ENCODE results near the gene ZNF638.

ZNF638 gene

DNA sequence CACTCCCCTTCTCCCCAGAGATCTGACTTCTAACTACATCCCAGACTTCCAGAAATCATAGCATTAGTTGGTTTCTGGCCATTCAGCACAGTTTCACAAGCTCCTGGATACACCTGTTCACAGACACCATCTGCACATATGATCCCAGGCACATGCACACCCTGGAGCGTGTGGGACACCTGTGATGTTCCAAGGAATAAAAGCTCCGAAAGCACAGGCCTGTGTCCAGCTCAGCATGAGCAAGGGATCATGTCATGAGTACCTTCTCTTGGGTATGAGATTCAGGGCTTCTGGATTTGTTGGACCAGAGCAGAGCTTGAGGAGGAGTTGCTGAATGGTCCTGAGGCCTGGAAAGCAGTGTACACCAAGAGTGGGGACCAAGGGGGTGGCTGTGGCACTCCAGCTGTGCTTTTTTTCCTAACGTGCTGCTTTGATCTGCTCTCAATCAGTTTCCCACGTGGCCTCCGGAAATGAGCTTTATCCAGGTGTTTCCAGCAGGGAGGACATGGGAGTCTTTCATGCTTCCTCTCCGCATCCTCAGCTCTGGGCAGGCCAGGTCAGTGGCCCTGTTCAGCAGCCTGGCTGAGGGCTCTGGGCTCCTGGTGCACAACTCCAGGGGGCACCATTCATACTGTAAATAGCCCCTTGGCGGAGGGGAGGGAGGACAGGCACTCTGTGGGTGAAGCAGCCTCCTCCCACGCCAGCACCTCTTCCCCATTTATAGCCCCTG lies 123.6 kb downstream of the ZNF638 start:
- ChIA-PET CTCF (interaction anchor here (0.5 to 2.8 kb wide), 6 partner anchors 9 to 1751 kb away, joined by 3 to 11 read pairs (median 4); partner anchors contain the start of gene ZNF638), POLR2A (no interaction called here)
- TF ChIP-seq, protein P1, sequence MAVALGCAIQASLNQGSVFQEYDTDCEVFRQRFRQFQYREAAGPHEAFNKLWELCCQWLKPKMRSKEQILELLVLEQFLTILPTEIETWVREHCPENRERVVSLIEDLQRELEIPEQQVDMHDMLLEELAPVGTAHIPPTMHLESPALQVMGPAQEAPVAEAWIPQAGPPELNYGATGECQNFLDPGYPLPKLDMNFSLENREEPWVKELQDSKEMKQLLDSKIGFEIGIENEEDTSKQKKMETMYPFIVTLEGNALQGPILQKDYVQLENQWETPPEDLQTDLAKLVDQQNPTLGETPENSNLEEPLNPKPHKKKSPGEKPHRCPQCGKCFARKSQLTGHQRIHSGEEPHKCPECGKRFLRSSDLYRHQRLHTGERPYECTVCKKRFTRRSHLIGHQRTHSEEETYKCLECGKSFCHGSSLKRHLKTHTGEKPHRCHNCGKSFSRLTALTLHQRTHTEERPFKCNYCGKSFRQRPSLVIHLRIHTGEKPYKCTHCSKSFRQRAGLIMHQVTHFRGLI (tag by site-specific recombination; IDR thresholded peaks at IDR 0.05): no peak
- peak; percentile 47 for TF ChIP-seq ZFHX2 (tag by site-specific recombination; conservative IDR thresholded peaks at IDR 0.05)
- Histone ChIP-seq H3K27ac (ENCODE audit: extremely low read depth, low read depth, low read length) (no peak overlapping the region), H3K9me3 (ENCODE audit: control insufficient read depth, insufficient read depth, low read depth, low read length) (no peaks in the 10 kb centered on the region), H3K36me3 (ENCODE audit: control insufficient read depth in 2 of 2, insufficient read depth in 1 of 2, low read length in 2 of 2) (no peaks in the 10 kb centered on the region), H3K4me1 (ENCODE audit: control insufficient read depth, insufficient read depth, low read length) (0 out of 2 replicates have a peak, but pooled peaks cover 4% of the 10 kb centered on the region), H3K4me3 (ENCODE audit: low read depth, low read length) (no peak overlapping the region)

DNA sequence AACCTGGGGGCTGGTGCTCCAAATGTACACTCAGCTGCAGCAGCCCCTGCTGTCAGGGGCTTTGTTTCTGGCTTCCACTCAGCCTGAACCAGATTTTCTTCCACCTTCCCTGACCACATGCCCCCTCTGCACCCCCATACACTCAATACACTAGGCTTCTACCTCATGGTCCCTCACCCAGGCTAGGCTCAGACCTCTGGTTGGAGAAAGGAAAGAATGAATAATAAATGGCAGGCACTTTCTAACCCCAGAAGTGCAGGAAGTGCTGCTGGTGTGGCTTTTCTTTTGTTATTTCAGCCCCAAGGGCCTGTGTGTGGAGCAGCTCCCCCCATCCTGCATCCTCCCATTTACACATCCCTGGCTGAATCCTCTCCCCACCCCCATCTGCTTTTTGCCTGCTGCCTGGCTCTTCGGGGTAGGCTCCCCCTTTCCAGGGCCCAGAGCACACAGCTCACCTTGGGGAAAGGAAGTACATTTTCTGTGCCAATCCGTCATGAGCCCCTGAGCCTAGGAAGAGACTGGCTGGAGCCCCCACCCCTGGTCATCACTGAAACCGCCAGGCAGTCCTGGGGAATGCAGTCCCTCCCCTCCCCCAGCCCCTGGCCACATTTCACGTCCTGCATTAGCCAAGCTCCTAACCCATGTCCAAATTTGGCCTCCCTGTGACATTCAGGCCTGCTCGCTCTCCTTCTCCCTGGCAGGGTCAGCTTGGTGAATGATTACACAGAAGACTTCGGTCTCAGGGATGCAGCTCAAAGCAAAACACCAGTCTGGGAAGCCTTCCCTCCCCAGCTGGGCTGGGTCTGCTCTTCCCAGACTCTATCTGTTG lies 124.4 kb downstream of the ZNF638 start:
- POLR2A ChIA-PET: no interaction called here
- Histone ChIP-seq H3K36me3 (ENCODE audit: control insufficient read depth in 2 of 2, insufficient read depth in 1 of 2, low read length in 2 of 2) (no peaks in the 10 kb centered on the region), H3K9me3 (ENCODE audit: control insufficient read depth, insufficient read depth, low read depth, low read length) (no peaks in the 10 kb centered on the region), H3K27ac (ENCODE audit: extremely low read depth, low read depth, low read length) (no peak overlapping the region), H3K4me3 (ENCODE audit: low read depth, low read length) (no peak overlapping the region), H3K4me1 (ENCODE audit: control insufficient read depth, insufficient read depth, low read length) (0 out of 2 replicates have a peak, but pooled peaks cover 4% of the 10 kb centered on the region)
- TF ChIP-seq, protein P2, sequence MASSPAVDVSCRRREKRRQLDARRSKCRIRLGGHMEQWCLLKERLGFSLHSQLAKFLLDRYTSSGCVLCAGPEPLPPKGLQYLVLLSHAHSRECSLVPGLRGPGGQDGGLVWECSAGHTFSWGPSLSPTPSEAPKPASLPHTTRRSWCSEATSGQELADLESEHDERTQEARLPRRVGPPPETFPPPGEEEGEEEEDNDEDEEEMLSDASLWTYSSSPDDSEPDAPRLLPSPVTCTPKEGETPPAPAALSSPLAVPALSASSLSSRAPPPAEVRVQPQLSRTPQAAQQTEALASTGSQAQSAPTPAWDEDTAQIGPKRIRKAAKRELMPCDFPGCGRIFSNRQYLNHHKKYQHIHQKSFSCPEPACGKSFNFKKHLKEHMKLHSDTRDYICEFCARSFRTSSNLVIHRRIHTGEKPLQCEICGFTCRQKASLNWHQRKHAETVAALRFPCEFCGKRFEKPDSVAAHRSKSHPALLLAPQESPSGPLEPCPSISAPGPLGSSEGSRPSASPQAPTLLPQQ (tag by site-specific recombination; IDR thresholded peaks at IDR 0.05): no peak
- TF ChIP-seq ZNF548 (tag by site-specific recombination; IDR thresholded peaks at IDR 0.05): no peak
- CTCF ChIA-PET: interaction anchor here (0.6 to 2.8 kb wide), 3 partner anchors 54 to 140 kb away, joined by 5 to 11 read pairs (median 5); partner anchors contain the start of gene ZNF638

DNA sequence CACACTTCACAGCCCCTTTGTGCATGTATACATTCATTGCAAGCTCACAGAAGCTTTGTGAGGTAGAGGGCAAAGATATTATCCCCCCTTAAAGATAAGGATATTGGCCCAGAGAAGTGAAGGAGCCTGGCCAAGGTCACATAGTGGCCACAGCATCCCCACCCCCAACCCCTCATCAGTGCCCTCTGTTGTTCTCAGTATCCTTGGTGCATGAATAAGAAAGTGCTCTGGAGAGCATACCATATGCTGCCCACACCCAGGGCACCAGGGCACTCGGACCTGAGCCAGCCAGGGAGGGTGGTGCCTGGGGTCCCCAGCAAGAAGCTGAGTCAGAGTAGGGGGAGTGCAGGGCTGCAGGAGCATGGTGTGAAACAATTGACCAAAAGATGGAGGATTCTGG lies 125.0 kb downstream of the ZNF638 start:
- H3K9me3 ChIP-seq (ENCODE audit: control insufficient read depth, insufficient read depth, low read depth, low read length): no peaks in the 10 kb centered on the region
- H3K4me3 ChIP-seq (ENCODE audit: low read depth, low read length): no peak overlapping the region
- no peaks in the 10 kb centered on the region for H3K36me3 ChIP-seq (ENCODE audit: control insufficient read depth in 2 of 2, insufficient read depth in 1 of 2, low read length in 2 of 2)
- TF ChIP-seq ZNF184 (tag by site-specific recombination; IDR thresholded peaks at IDR 0.05): no peak
- TF ChIP-seq, protein P2 (tag by site-specific recombination; IDR thresholded peaks at IDR 0.05): no peak
- TF ChIP-seq ZNF169 (tag by site-specific recombination; IDR thresholded peaks at IDR 0.05): no peak
- no peak overlapping the region for H3K27ac ChIP-seq (ENCODE audit: extremely low read depth, low read depth, low read length)
- CTCF ChIA-PET: interaction anchor here (0.6 to 2.8 kb wide), 3 partner anchors 48 to 54 kb away, joined by 3 to 11 read pairs (median 8); no protein-coding TSS in a partner anchor
- 0 out of 2 replicates have a peak, but pooled peaks cover 4% of the 10 kb centered on the region for H3K4me1 ChIP-seq (ENCODE audit: control insufficient read depth, insufficient read depth, low read length)
- POLR2A ChIA-PET: no interaction called here

DNA sequence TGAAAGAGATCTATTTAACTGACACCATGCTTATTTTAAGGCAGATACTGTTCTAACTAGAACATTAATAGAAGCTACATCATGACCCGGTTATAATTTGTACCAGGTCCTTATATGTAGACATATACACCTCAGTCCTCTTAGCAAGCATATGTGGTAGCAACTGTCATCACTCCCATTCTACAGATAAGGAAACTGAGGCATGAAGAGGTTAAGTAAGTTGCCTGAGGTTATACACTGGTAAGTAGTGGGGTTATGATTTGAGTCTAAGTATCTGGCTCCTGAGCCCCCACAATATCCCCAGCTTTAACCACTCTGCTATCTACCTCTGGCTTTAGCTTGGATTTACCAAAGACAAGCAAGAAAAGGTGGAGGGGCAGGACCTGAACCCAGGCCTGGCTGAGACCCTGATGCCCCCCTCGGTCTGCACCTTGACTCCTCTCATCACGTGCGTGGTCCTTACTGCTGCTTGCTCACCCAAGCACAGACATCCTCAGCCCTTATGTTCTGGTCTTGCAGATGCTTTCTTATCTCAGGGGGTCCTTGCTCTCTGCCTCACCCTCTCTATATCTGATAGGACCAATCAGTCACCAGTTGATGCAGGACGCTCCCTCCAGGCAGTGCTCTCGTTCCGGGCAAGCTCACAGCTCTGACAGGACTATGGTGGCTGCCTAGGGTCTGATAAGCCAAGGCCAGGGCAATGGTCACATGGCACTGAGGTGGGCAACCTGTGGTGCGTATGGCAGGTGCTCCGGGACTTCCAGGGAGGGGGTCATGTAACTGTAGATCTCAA lies 125.7 kb downstream of the ZNF638 start:
- Histone ChIP-seq H3K4me3 (ENCODE audit: low read depth, low read length) (no peak overlapping the region), H3K9me3 (ENCODE audit: control insufficient read depth, insufficient read depth, low read depth, low read length) (no peaks in the 10 kb centered on the region), H3K27ac (ENCODE audit: extremely low read depth, low read depth, low read length) (no peak overlapping the region), H3K4me1 (ENCODE audit: control insufficient read depth, insufficient read depth, low read length) (0 out of 2 replicates have a peak, but pooled peaks cover 4% of the 10 kb centered on the region), H3K36me3 (ENCODE audit: control insufficient read depth in 2 of 2, insufficient read depth in 1 of 2, low read length in 2 of 2) (no peaks in the 10 kb centered on the region)
- POLR2A ChIA-PET: no interaction called here
- CTCF ChIA-PET: interaction anchor here (0.6 to 2.2 kb wide), 4 partner anchors 48 to 848 kb away, joined by 3 to 8 read pairs (median 3); partner anchors contain the start of gene ZNF638
- TF ChIP-seq ZNF324 (tag by site-specific recombination; IDR thresholded peaks at IDR 0.05): no peak
- TF ChIP-seq ZBTB8A (tag by site-specific recombination; IDR thresholded peaks at IDR 0.05): no peak
- no peak for TF ChIP-seq ZNF157 (tag by site-specific recombination; IDR thresholded peaks at IDR 0.05)
- TF ChIP-seq ZNF37A (tag by site-specific recombination; IDR thresholded peaks at IDR 0.05): no peak
- TF ChIP-seq, protein P3, sequence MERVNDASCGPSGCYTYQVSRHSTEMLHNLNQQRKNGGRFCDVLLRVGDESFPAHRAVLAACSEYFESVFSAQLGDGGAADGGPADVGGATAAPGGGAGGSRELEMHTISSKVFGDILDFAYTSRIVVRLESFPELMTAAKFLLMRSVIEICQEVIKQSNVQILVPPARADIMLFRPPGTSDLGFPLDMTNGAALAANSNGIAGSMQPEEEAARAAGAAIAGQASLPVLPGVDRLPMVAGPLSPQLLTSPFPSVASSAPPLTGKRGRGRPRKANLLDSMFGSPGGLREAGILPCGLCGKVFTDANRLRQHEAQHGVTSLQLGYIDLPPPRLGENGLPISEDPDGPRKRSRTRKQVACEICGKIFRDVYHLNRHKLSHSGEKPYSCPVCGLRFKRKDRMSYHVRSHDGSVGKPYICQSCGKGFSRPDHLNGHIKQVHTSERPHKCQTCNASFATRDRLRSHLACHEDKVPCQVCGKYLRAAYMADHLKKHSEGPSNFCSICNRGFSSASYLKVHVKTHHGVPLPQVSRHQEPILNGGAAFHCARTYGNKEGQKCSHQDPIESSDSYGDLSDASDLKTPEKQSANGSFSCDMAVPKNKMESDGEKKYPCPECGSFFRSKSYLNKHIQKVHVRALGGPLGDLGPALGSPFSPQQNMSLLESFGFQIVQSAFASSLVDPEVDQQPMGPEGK (tag by site-specific recombination; IDR thresholded peaks at IDR 0.05): no peak
- TF ChIP-seq SCRT2 (tag by site-specific recombination; IDR thresholded peaks at IDR 0.05): no peak
- no peak for TF ChIP-seq YY2 (tag by site-specific recombination; IDR thresholded peaks at IDR 0.05)
- TF ChIP-seq ZNF621 (tag by site-specific recombination; IDR thresholded peaks at IDR 0.05): no peak
- TF ChIP-seq ZNF169 (tag by site-specific recombination; IDR thresholded peaks at IDR 0.05): no peak
- no peak for TF ChIP-seq ZSCAN16 (tag by site-specific recombination; IDR thresholded peaks at IDR 0.05)
- no peak for TF ChIP-seq SALL2 (tag by site-specific recombination; IDR thresholded peaks at IDR 0.05; ENCODE audit: borderline replicate concordance)
- no peak for TF ChIP-seq ZNF140 (tag by site-specific recombination; IDR thresholded peaks at IDR 0.05)
